ENCODE measurements around the gene PRKAG2.

The PRKAG2 gene

GRCh38 chr7:151900591-151900985 lies 23.7 kb upstream of the PRKAG2 start:
- no peak for DNase-seq

- DNase-seq: no peak
These were observed 22.8 kb upstream of the PRKAG2 start for GRCh38 chr7:151899513-151900360.

DNA sequence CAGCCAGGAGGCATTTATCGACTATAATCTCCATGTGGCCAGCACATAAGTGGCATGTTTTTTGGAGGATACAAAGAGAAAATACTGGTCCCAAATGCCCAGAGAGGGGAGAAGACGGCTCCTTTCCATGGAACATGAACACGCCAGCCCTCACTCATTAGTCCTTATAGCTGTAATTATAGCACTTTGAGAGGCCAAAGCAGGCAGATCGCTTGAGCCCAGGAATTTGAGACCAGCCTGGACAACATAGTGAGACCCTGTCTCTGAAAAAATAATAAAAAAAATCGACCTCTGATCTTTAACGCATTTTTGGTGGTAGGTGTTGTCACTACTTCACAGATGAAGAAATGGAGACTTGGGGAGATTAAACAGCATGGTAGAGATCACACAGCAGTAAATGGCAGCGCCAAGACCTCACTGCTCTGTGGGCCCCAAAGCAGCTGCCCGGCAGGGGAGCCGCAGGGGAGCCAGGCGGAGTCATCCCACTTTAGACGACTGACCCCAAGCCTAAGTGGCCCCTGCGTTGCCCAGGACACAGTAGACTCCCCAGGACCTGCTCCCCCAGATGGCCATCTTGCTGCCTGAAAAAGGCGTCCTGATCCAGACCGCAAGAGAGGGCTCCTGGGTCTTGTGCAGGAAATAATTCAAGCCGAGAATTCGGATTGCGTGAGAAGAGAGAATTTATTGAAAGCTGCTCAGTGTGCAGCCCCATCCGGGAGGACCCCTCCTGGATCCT lies 21.2 kb upstream of the PRKAG2 start:
- DNase-seq: no peak

DNA sequence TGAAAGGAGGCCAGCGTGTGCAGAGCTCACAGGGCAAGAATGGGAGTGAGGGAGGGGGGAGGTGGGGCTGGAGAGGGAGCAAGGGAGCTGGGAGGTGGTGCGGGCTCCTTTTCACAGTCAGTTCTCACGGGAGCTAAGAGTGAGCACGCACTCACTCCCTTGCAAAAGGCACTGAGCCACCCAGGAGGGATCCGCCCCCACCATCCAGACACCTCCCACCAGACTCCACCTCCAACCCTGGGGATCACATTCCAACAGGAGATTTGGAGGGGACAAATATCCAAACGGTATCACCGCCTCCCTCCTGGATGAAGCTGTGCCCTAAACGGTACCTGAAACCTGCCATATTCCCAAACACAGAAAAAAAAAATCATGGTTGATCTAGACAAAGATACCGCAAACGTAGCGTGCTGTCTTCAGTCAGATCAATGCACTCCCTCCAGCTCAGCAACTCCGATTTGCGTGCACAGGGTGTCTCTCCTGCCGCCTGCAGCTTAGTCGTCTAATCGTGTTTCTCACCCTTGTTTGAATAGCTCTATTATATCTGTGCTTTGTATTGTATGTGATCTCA lies 20.3 kb upstream of the PRKAG2 start:
- DNase-seq: no peak

GRCh38 chr7:151896486-151896885 lies 19.6 kb upstream of the PRKAG2 start:
- peak in 1 of 2 experiments; percentile 10 for DNase-seq

- DNase-seq: peak in 1 of 2 experiments; percentile 8
These were observed 19.2 kb upstream of the PRKAG2 start for GRCh38 chr7:151896086-151896485.

DNA sequence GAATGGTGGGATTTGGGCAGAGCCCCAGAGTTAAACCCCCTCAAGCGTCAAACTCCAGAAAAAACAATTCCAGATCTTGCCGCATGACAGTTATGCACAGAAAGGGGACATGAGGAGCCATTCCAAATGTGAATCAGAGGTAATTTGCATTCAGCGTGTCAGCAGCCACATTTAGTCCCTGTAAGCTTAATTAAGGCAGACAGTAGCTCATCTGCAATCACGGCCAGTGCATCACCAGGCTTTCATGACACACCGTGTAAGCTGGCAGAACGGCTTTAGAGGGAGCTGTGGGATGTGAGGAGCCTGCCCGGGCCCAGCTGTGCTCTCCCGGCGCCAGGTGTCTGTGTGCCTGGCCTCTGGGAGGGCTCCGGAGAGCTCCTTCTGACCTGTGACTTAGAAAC lies 18.7 kb upstream of the PRKAG2 start:
- DNase-seq: no peak

- DNase-seq: no peak
These were observed 18.2 kb upstream of the PRKAG2 start for GRCh38 chr7:151895008-151895630.

- DNase-seq: no peak
These were observed 17.4 kb upstream of the PRKAG2 start for GRCh38 chr7:151894111-151895007.

DNA sequence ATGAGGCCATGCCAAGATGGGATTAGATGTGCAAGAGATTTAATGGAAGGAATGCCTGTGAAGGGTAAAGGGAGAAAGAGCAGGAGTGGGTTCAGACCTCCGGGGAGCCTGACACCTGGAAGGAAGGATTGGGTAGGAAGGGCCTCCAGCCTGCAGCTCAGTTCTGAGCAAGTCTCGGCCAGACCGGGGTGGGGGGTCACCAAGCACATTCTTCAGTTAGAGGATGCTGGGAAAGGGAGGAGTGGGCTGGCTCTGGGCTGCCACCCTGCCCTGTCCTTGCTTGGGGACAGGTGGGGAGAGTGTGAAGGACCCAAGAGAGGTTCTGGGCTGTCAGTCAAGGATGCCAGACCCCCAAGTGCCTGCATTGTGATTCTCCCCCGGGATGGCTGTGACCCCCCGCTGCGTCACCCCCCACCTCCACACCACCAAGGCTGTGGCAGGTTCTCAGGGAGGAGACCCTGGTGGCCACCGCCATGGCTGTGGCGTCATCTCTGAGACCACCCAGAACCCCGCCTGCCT lies 16.5 kb upstream of the PRKAG2 start:
- DNase-seq: no peak

- DNase-seq: no peak
These were observed 14.8 kb upstream of the PRKAG2 start for GRCh38 chr7:151891753-151892152.

GRCh38 chr7:151891182-151891581 lies 14.3 kb upstream of the PRKAG2 start:
- no peak for DNase-seq

DNA sequence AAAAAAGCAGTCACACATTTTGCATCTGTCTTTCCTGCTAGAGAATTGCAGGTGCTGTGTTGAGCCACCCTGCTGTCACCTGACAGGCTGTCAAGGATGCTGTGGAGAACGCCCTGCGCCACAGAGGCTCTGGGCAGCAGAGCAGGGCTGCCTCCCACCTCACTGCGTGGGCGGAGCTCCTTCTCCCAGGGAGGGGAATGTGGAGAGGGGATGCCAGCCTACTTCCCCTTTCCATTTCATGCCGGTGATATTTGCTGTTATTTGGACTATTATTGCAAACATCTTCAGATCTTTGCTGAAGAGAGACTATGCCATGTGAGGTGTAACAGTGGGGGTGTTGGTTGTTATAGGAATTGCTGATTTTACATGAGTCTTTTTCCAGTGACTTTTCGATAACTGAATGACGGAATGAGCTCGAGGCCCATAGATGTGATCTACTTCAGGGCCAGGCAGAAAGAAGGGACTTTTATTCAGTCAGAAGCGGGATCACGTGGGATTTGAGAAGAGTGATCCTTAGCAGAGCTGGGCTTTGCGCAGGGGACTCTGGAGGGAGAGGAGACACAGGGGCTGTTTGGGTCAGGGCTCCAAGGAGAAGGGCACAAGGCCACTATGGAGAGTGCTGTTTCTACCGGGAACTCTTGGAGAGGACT lies 13.6 kb upstream of the PRKAG2 start:
- DNase-seq: no peak

DNA sequence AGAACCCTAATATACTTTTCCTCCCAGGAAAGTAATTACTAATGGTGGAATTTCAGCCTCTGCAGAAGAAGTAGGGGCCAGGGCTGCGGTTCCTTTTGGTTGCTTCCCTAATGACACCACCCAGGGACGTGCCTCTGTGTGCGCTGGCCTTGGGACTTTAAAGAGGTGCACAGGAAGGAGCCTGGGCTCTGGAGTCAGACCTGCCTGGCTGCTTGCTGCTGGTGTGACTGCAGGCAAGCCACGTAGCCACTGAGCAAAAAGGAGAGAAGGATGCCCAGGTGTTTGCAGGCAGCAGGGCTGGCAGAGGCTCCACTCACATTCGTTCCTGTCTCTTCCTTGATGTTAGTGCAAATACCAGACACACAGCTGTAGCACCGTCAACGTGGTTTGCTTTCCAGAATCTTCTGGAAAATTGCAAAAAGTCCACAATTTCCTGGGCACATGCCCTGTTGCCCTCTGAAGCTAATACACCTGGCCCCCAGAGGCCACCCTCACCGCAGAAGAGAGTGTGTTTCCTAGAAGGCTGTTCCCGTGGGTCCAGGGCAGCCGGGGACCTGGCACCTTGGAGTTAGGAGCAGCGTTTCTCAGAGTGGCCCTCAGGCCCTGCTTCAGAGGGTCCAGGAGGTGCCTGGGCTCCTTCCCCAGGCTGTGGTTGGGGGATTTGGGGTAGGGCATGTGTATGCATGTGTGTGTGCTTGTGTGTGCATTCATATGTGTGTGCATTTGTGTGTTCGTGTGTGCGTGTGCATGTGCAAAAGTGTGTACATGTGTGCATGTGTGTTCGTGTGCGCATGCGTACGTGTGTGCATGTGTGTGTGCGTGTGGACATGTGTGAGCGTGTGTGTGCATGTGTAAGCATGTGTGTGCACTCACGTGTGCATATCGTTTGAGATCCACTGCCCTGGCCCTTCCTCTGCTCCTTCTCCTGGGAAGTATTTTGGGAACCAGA lies 12.8 kb upstream of the PRKAG2 start:
- no peak for DNase-seq

DNA sequence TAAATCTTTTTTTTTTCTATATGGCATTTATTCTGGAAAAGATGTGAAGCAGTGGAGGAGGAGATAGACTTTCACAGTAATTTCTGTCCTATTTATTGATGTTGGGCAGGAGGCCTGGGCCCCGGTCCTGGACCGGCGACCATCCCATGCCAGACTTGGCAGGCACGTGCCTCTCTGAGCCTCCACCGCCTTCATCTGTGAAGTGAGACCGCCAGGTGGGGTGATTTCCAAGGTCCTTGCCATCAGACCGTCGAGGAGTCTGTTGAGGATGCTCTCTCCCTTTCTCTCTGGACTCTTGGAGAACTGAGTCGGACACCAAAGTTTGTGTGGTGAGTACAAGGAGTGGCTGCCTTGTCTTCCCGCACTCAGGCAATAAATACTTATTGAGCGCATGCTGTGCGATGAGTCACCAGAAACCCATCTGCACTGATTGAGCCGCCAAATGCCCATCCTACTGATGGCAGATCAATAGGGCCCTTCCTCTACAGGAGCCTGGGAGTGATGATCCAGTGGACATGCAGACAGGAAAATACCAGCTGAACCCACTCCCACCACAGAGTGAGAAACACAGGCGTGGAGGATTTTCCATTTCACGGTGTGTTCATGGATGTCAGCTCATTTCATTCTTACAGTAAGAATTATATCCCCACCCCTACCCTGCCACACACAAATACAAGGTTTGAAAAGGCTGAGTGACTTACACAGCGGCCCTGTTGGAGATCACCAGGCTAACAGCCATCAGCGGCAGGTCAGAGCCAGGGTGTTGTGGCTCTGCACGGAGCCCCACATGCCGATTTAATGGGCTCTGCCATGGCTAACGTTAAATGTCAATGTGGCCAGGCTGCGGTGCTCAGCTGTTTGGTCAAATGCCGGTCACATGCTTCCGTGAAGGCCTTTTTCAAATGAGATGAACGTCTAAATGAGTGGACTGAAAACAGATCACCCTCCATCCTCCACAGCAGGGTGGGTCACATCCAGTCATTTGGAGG lies 11.5 kb upstream of the PRKAG2 start:
- DNase-seq: no peak

DNA sequence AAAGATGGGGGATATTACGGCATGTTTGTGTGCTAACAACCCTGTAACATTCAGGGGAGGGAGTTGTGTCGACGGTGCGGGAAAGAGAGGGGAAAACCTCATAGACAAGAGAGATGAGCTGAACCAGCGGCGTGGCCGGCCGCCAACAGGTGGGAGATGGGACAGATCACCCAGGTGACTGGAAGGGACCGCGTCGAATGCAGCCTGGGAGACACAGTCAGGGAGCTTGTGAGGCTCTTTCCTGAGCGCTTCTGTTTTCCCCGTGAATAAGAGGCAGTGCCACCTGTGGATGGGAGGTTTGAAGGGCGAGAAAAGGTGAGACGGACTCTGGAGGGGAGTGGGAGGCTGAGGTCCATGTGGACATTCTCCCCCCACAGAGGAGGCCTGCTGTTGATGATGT lies 9.9 kb upstream of the PRKAG2 start:
- DNase-seq: no peak

GRCh38 chr7:151885202-151885580 lies 8.3 kb upstream of the PRKAG2 start:
- no peak for DNase-seq

DNA sequence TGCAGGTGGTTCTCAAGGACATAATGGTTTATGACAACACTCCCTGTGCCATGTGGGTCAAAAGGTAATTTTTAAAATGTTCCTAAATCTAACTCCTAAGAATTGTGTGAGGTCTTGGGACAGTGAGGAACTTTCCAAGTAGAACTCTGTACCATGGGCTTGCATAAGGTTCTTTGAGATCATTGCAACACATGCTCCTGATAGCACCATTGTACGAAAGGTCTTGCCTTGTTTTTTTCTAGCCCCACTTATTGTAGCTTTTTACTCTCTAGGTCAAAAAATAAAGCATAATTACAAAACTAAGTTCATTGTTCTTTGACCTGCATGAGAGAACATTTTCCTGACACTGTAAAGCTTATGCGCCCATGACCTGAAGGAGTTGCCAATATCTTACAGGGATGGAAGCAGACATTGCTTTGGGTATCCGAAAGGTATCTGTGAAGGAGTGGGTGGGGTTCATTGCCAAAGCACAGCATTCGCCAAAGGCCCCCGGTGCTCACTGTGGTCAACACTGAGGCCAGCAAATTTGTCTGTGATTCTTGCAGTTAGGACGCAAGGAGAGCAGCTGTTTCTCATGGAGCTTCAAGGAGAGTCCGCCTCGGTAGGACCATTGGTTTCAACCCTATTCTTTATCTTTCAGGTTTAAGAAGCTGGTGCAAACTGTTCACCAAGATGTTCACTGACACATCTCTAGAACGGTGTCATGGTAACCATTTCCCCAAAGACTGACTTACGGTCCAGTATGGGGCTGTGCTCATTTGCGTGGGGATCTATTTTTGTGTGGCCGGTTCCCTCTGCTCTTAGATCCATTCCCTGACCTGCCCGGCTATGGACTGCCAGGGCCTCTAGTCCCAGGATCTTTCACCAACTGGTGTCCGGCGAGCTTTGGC lies 7.6 kb upstream of the PRKAG2 start:
- no peak for DNase-seq

All from activated T-cell treated with anti-CD3 and anti-CD28 coated beads, Interleukin-2, amount 50 U/mL, for 48 hours (primary cell).